Measurements from ENCODE around the gene ZNF93.

Gene ZNF93

DNA sequence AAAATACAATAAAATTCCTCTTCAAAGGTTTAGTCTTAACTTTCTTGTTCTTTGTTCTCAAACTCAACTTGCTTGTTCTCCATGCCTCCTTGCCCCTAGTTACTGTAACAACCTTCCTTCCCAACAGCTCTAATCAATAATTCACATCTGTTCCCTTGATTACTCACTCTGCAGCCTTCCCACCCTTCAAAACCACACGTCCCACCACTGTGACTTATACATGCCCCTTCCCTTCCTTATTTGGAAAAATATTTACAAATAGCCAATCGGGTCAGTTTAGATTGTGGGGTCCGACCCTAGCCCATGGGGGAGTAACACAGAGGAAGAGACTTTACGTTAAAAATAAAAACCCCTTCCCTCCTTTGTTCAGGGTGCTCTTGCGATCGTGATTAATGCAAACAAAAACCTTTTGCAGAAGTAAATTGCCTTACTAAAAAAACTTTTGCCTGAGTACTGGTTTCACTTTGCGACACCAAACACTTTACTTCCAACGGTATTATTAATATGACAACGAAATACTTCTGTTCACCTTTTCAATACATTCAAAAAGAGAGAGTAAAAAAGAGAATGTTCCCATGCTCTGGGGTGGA lies 512 bp upstream of the ZNF93 start:
- TF ChIP-seq TAF1 (IDR thresholded peaks at IDR 0.05; ENCODE audit: borderline replicate concordance, insufficient read depth, low read length) (no peak), POLR2AphosphoS5 (IDR thresholded peaks at IDR 0.05; ENCODE audit: low read depth, low read length) (no peak), FOXP2 (optimal IDR thresholded peaks at IDR 0.05; ENCODE audit: borderline replicate concordance, extremely low read depth, extremely low read length, insufficient read depth) (no peak), SIN3A (IDR thresholded peaks at IDR 0.05; ENCODE audit: borderline replicate concordance, insufficient read depth, low read length) (no peak)
- TF ChIP-seq, protein P1, sequence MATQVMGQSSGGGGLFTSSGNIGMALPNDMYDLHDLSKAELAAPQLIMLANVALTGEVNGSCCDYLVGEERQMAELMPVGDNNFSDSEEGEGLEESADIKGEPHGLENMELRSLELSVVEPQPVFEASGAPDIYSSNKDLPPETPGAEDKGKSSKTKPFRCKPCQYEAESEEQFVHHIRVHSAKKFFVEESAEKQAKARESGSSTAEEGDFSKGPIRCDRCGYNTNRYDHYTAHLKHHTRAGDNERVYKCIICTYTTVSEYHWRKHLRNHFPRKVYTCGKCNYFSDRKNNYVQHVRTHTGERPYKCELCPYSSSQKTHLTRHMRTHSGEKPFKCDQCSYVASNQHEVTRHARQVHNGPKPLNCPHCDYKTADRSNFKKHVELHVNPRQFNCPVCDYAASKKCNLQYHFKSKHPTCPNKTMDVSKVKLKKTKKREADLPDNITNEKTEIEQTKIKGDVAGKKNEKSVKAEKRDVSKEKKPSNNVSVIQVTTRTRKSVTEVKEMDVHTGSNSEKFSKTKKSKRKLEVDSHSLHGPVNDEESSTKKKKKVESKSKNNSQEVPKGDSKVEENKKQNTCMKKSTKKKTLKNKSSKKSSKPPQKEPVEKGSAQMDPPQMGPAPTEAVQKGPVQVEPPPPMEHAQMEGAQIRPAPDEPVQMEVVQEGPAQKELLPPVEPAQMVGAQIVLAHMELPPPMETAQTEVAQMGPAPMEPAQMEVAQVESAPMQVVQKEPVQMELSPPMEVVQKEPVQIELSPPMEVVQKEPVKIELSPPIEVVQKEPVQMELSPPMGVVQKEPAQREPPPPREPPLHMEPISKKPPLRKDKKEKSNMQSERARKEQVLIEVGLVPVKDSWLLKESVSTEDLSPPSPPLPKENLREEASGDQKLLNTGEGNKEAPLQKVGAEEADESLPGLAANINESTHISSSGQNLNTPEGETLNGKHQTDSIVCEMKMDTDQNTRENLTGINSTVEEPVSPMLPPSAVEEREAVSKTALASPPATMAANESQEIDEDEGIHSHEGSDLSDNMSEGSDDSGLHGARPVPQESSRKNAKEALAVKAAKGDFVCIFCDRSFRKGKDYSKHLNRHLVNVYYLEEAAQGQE (IDR thresholded peaks at IDR 0.05; ENCODE audit: insufficient read depth in 1 of 2, low read depth in 2 of 2, low read length in 2 of 2), result no peak

DNA sequence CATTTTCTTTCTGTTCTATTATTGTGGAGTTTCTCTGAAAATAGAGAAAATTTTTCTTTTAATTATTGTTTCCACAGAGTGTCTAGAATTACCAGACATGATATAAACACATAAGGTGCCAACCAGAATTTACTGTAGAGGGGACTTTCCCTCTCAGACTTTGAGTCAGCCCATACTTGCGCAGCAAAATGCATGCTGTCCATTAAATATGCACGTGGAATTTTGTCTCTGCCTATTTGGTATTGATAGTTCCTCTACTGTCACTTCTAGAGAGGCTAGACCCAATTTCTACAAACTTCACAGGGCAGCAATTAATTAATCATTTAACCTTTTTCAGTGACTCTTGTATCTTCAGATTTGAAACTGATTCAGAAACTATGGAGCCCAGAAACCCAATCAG lies 8.9 kb downstream of the ZNF93 start:
- TF ChIP-seq SIN3A (IDR thresholded peaks at IDR 0.05; ENCODE audit: borderline replicate concordance, insufficient read depth, low read length) (no peak), TAF1 (IDR thresholded peaks at IDR 0.05; ENCODE audit: borderline replicate concordance, insufficient read depth, low read length) (no peak), POLR2AphosphoS5 (IDR thresholded peaks at IDR 0.05; ENCODE audit: low read depth, low read length) (no peak), FOXP2 (optimal IDR thresholded peaks at IDR 0.05; ENCODE audit: borderline replicate concordance, extremely low read depth, extremely low read length, insufficient read depth) (no peak)
- TF ChIP-seq, protein P1 (IDR thresholded peaks at IDR 0.05; ENCODE audit: insufficient read depth in 1 of 2, low read depth in 2 of 2, low read length in 2 of 2), result no peak

DNA sequence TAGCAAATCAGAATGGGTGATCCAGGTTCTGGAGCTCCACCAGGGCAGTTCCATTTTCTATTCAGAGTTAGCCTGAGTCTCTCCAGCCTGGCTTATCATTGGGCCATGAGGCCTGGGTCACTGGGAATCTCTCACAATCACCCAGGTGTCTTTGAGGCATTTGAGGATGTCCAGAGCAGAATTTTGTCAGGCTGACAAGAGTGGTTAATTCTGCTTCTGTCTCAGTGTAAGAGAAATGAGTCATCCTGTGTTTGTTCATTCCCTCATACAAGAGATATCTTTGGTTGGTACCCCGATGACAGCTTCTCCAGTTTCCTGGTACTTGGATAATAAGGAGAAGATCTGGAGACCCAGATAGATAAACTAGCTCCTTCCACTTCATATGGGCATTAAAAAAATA lies 10.4 kb downstream of the ZNF93 start:
- TF ChIP-seq TAF1 (IDR thresholded peaks at IDR 0.05; ENCODE audit: borderline replicate concordance, insufficient read depth, low read length) (no peak), POLR2AphosphoS5 (IDR thresholded peaks at IDR 0.05; ENCODE audit: low read depth, low read length) (no peak), SIN3A (IDR thresholded peaks at IDR 0.05; ENCODE audit: borderline replicate concordance, insufficient read depth, low read length) (no peak)
- TF ChIP-seq, protein P1 (IDR thresholded peaks at IDR 0.05; ENCODE audit: insufficient read depth in 1 of 2, low read depth in 2 of 2, low read length in 2 of 2), result no peak

DNA sequence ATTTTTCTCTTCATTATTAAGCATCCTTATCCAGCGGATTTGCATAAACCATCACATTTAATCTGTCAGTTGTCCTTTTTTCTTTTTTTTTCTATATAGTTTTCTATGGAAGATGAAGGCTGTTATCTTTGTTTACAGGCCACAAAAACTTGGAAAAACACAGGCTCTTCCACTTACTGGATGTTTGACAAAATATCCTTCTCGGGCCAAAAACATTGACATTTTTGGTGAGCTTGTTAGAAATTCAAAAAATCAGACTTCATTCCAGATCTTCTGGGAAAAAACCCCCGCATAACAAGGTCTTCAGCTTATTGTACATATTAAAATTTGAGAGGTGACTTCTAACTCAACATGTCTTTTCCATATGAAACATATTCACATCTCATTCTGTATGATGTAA lies 13.8 kb downstream of the ZNF93 start:
- TF ChIP-seq POLR2AphosphoS5 (IDR thresholded peaks at IDR 0.05; ENCODE audit: low read depth, low read length) (no peak), SIN3A (IDR thresholded peaks at IDR 0.05; ENCODE audit: borderline replicate concordance, insufficient read depth, low read length) (no peak), TAF1 (IDR thresholded peaks at IDR 0.05; ENCODE audit: borderline replicate concordance, insufficient read depth, low read length) (no peak), FOXP2 (optimal IDR thresholded peaks at IDR 0.05; ENCODE audit: borderline replicate concordance, extremely low read depth, extremely low read length, insufficient read depth) (no peak)
- TF ChIP-seq, protein P1 (IDR thresholded peaks at IDR 0.05; ENCODE audit: insufficient read depth in 1 of 2, low read depth in 2 of 2, low read length in 2 of 2), result no peak

DNA sequence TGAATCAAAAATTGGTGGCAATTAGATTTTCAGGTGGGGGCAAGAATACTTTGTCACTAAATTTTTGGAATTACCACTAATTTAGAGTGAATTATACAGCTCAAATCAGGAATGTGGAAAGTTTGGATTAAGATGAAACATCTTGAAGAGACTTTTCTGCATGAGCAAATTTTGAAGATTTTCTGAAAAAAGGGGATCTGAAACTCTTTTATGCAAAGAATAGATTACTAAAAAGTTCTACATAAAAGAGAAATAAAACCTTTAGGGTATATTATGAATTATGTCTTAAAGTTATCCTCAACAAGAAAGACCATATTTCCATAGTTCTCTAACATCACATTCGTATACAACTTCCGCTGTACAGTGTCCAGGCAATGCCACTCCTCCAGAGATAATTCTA lies 36.7 kb downstream of the ZNF93 start:
- no peak for TF ChIP-seq SIN3A (IDR thresholded peaks at IDR 0.05; ENCODE audit: borderline replicate concordance, insufficient read depth, low read length)
- TF ChIP-seq, protein P1 (IDR thresholded peaks at IDR 0.05; ENCODE audit: insufficient read depth in 1 of 2, low read depth in 2 of 2, low read length in 2 of 2), result no peak
- no peak for TF ChIP-seq TAF1 (IDR thresholded peaks at IDR 0.05; ENCODE audit: borderline replicate concordance, insufficient read depth, low read length)
- no peak for TF ChIP-seq POLR2AphosphoS5 (IDR thresholded peaks at IDR 0.05; ENCODE audit: low read depth, low read length)
- no peak for TF ChIP-seq FOXP2 (optimal IDR thresholded peaks at IDR 0.05; ENCODE audit: borderline replicate concordance, extremely low read depth, extremely low read length, insufficient read depth)

Data from PFSK-1 (cell line).